Measurements from ENCODE around the gene SH3D19. TPM values are rescaled to one million over a fixed set of nuclear protein-coding genes. Genes with fewer than 3 reads are reported as not detected.

The SH3D19 gene
- total RNA-seq, 1 donor from 2014 or later = 66.5 TPM

DNA sequence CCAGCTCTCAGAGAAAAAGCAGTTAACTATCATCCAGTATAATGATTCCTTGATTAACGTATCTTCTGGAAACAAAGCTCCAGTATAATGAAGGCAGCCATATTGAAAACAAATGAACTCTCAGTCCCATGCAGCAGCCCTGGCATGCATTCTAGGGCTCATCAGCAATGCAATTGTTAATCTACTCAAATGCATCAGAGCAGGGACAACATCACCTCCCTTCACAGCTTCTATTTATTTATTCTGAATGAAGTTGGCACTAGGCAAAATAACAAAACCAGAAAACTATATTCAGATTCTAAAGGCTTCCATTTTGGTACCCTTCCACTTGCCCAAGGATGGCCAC, 11.4 kb downstream of the SH3D19 start:
- H3K9me3 Mint-ChIP-seq (ENCODE audit: unreplicated experiment) = no peaks in the 10 kb centered on the region
- Histone ChIP-seq H4K20me1 (ENCODE audit: insufficient read depth, low read length) (no peaks in the 10 kb centered on the region), H3K4me2 (ENCODE audit: low read length) (no peak overlapping the region), H3K36me3 (ENCODE audit: insufficient read depth, low read length) (no peaks in the 10 kb centered on the region), H3K9ac (ENCODE audit: low read length) (no peak overlapping the region), H3K4me1 (ENCODE audit: insufficient read depth, low read length) (peaks cover 11% of the 10 kb centered on the region), H3K27me3 (ENCODE audit: insufficient read depth, low read length) (no peaks in the 10 kb centered on the region), H3K27ac (ENCODE audit: low read depth, low read length) (no peak overlapping the region), H3K79me2 (ENCODE audit: insufficient read depth, low read length) (peaks cover 19% of the 10 kb centered on the region), H3K4me3 (ENCODE audit: insufficient read depth, low read depth, low read length) (no peak overlapping the region), H2AFZ (ENCODE audit: low read depth, low read length) (no peak overlapping the region), H3K9me3 (ENCODE audit: insufficient read depth, low read depth, low read length) (no peaks in the 10 kb centered on the region)
- no peak for FAIRE-seq
- TF ChIP-seq EZH2 (IDR thresholded peaks at IDR 0.05; ENCODE audit: insufficient read depth, low read length) = no peak
- TF ChIP-seq, protein P1, sequence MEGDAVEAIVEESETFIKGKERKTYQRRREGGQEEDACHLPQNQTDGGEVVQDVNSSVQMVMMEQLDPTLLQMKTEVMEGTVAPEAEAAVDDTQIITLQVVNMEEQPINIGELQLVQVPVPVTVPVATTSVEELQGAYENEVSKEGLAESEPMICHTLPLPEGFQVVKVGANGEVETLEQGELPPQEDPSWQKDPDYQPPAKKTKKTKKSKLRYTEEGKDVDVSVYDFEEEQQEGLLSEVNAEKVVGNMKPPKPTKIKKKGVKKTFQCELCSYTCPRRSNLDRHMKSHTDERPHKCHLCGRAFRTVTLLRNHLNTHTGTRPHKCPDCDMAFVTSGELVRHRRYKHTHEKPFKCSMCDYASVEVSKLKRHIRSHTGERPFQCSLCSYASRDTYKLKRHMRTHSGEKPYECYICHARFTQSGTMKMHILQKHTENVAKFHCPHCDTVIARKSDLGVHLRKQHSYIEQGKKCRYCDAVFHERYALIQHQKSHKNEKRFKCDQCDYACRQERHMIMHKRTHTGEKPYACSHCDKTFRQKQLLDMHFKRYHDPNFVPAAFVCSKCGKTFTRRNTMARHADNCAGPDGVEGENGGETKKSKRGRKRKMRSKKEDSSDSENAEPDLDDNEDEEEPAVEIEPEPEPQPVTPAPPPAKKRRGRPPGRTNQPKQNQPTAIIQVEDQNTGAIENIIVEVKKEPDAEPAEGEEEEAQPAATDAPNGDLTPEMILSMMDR (IDR thresholded peaks at IDR 0.05; ENCODE audit: insufficient read depth, low read depth, low read length) = no peak
- DNase-seq (ENCODE audit: low read depth) = no peak
- no peak overlapping the region for H3K27ac Mint-ChIP-seq (ENCODE audit: unreplicated experiment)
- H3K36me3 Mint-ChIP-seq (ENCODE audit: low read depth, unreplicated experiment) = peaks cover 3% of the 10 kb centered on the region
- peaks cover 17% of the 10 kb centered on the region for H3K4me1 Mint-ChIP-seq (ENCODE audit: low read depth, unreplicated experiment)
- no peaks in the 10 kb centered on the region for H3K27me3 Mint-ChIP-seq (ENCODE audit: low read depth, unreplicated experiment)
- no peak overlapping the region for H3K4me3 Mint-ChIP-seq (ENCODE audit: unreplicated experiment)

DNA sequence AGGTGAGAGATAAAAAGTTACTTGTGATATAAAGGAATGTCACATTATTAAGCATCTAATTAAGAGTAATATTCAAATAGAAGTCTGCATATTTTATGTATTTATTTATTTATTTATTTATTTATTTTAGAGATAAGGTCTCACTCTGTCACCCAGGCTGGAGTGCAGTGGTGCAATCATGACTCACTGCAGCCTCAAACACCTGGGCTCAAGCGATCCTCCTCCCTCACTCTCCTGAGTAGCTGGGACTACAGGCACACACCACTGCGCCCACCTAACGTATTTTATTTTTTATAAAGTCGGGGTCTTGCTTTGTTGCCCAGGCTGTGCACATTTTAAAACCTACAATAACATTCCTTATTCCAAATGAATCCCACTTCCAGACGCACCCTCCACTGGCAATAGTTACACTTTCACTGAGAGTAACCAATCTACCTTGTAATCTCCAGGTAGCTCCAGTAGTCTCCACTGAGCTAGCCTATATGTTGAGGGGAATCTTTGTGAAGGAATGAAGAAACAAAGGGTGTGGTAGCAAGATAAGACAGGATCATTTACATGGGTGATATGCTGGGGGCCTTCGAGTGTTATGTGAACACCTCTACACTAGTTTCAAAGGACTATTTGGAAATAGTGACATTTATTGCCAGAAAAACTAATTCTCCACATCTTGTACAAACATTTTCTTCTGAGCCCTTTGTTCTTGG, 11.9 kb downstream of the SH3D19 start:
- Histone ChIP-seq H3K27ac (ENCODE audit: low read depth, low read length) (no peak overlapping the region), H3K4me2 (ENCODE audit: low read length) (no peak overlapping the region)

More for the DNA sequence above, 11.9 kb downstream of the SH3D19 start:
- no peaks in the 10 kb centered on the region for H3K27me3 ChIP-seq (ENCODE audit: insufficient read depth, low read length)
- DNase-seq (ENCODE audit: low read depth) = no peak
- H4K20me1 ChIP-seq (ENCODE audit: insufficient read depth, low read length) = no peaks in the 10 kb centered on the region
- no peak for TF ChIP-seq EZH2 (IDR thresholded peaks at IDR 0.05; ENCODE audit: insufficient read depth, low read length)
- TF ChIP-seq, protein P1 (IDR thresholded peaks at IDR 0.05; ENCODE audit: insufficient read depth, low read depth, low read length) = no peak
- Mint-ChIP-seq H3K36me3 (ENCODE audit: low read depth, unreplicated experiment) (peaks cover 3% of the 10 kb centered on the region), H3K27me3 (ENCODE audit: low read depth, unreplicated experiment) (no peaks in the 10 kb centered on the region), H3K4me1 (ENCODE audit: low read depth, unreplicated experiment) (peaks cover 17% of the 10 kb centered on the region), H3K4me3 (ENCODE audit: unreplicated experiment) (no peak overlapping the region), H3K9me3 (ENCODE audit: unreplicated experiment) (no peaks in the 10 kb centered on the region), H3K27ac (ENCODE audit: unreplicated experiment) (no peak overlapping the region)
- H3K36me3 ChIP-seq (ENCODE audit: insufficient read depth, low read length) = no peaks in the 10 kb centered on the region
- no peak overlapping the region for H3K9ac ChIP-seq (ENCODE audit: low read length)
- H2AFZ ChIP-seq (ENCODE audit: low read depth, low read length) = no peak overlapping the region
- H3K9me3 ChIP-seq (ENCODE audit: insufficient read depth, low read depth, low read length) = no peaks in the 10 kb centered on the region
- peaks cover 19% of the 10 kb centered on the region for H3K79me2 ChIP-seq (ENCODE audit: insufficient read depth, low read length)
- H3K4me1 ChIP-seq (ENCODE audit: insufficient read depth, low read length) = peaks cover 11% of the 10 kb centered on the region
- no peak overlapping the region for H3K4me3 ChIP-seq (ENCODE audit: insufficient read depth, low read depth, low read length)
- no peak for FAIRE-seq
